ENCODE results near the gene MGAM2. TPM values are rescaled to one million over a fixed set of nuclear protein-coding genes. Genes with fewer than 3 reads are reported as not detected.

Gene MGAM2
- total and polyA plus RNA-seq, 9 donors = 0.05 to 0.20 (median 0.11) TPM; not detected in 2

- Histone ChIP-seq H3K9me3 (no peaks in the 10 kb centered on the region), H3K4me1 (ENCODE audit: insufficient read depth) (no peaks in the 10 kb centered on the region), H3K27me3 (no peaks in the 10 kb centered on the region), H3K4me3 (no peak overlapping the region), H3K36me3 (no peaks in the 10 kb centered on the region), H3K27ac (no peak overlapping the region)
- DNase-seq = no peak
- WGBS, 3 donors = 25 to 56% (median 26%) methylated on average over 4 of the region's 4 CpGs
- TF ChIP-seq EP300 (IDR thresholded peaks at IDR 0.05) = no peak
- no peak for TF ChIP-seq POLR2A (IDR thresholded peaks at IDR 0.05)
- TF ChIP-seq, protein P1, sequence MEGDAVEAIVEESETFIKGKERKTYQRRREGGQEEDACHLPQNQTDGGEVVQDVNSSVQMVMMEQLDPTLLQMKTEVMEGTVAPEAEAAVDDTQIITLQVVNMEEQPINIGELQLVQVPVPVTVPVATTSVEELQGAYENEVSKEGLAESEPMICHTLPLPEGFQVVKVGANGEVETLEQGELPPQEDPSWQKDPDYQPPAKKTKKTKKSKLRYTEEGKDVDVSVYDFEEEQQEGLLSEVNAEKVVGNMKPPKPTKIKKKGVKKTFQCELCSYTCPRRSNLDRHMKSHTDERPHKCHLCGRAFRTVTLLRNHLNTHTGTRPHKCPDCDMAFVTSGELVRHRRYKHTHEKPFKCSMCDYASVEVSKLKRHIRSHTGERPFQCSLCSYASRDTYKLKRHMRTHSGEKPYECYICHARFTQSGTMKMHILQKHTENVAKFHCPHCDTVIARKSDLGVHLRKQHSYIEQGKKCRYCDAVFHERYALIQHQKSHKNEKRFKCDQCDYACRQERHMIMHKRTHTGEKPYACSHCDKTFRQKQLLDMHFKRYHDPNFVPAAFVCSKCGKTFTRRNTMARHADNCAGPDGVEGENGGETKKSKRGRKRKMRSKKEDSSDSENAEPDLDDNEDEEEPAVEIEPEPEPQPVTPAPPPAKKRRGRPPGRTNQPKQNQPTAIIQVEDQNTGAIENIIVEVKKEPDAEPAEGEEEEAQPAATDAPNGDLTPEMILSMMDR (IDR thresholded peaks at IDR 0.05) = no peak
- intact Hi-C loops (cut with DNase I) = no loop called here
Observed at GRCh38 chr7:142240546-142240945, 129.0 kb downstream of the MGAM2 start.

- Histone ChIP-seq H3K9me3 (no peaks in the 10 kb centered on the region), H3K27ac (no peak overlapping the region), H3K27me3 (no peaks in the 10 kb centered on the region), H3K4me3 (no peak overlapping the region), H3K36me3 (no peaks in the 10 kb centered on the region), H3K4me1 (ENCODE audit: insufficient read depth) (no peaks in the 10 kb centered on the region)
- intact Hi-C loops (cut with DNase I) = no loop called here
- TF ChIP-seq, protein P1 (IDR thresholded peaks at IDR 0.05) = no peak
- TF ChIP-seq POLR2A (IDR thresholded peaks at IDR 0.05) = no peak
- TF ChIP-seq EP300 (IDR thresholded peaks at IDR 0.05) = no peak
- 77 to 82% (median 78%) methylated on average over 10 of the region's 10 CpGs for WGBS, 3 donors
- no peak for DNase-seq
Observed at GRCh38 chr7:142243823-142244222, 132.3 kb downstream of the MGAM2 start.

- no peaks in the 10 kb centered on the region for H3K36me3 ChIP-seq
- no peaks in the 10 kb centered on the region for H3K27me3 ChIP-seq
- 32 to 40% (median 33%) methylated on average over 7 of the region's 7 CpGs for WGBS, 3 donors
- intact Hi-C loops (cut with DNase I) = no loop called here
- no peaks in the 10 kb centered on the region for H3K4me1 ChIP-seq (ENCODE audit: insufficient read depth)
- DNase-seq = no peak
- H3K27ac ChIP-seq = no peak overlapping the region
- no peak overlapping the region for H3K4me3 ChIP-seq
- H3K9me3 ChIP-seq = no peaks in the 10 kb centered on the region
- TF ChIP-seq, protein P1 (IDR thresholded peaks at IDR 0.05) = no peak
- TF ChIP-seq EP300 (IDR thresholded peaks at IDR 0.05) (no peak), POLR2A (IDR thresholded peaks at IDR 0.05) (no peak)
Observed at GRCh38 chr7:142248166-142249160, 136.9 kb downstream of the MGAM2 start.

- no peak overlapping the region for H3K4me3 ChIP-seq
- no peaks in the 10 kb centered on the region for H3K36me3 ChIP-seq
- H3K4me1 ChIP-seq (ENCODE audit: insufficient read depth) = no peaks in the 10 kb centered on the region
- no peak for DNase-seq
- H3K27ac ChIP-seq = no peak overlapping the region
- intact Hi-C loops (cut with DNase I) = no loop called here
- no peaks in the 10 kb centered on the region for H3K9me3 ChIP-seq
- no peaks in the 10 kb centered on the region for H3K27me3 ChIP-seq
- TF ChIP-seq, protein P1 (IDR thresholded peaks at IDR 0.05) = no peak
- TF ChIP-seq POLR2A (IDR thresholded peaks at IDR 0.05) (no peak), EP300 (IDR thresholded peaks at IDR 0.05) (no peak)
Observed at GRCh38 chr7:142249918-142250317, 138.4 kb downstream of the MGAM2 start.

Measured in ovary (tissue), 9 donors.